ENCODE measurements around the gene CCT7.

Gene CCT7

DNA sequence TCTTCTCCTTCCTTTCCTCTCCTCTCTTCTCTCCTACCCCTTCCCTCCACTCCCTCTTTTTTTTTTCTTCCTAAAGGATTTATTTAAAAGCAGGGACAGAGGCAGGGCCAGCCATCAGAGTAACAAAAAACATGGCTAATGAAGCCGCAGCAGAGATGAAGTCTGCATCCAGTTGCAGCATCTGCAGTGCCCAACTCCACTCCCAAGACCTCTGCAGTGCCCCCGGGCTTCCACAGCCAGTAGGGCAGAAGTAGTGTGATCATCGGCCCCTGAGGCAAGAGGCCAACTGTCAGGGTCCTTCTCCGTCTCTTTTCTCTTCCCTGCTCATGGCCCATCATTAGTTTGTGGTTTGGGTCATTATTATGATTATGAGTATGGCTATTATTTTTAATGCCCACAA, 63.5 kb downstream of the CCT7 start:
- no peak for TF ChIP-seq CTCF (IDR thresholded peaks at IDR 0.05; ENCODE audit: insufficient read depth, missing control alignments)
- DNase-seq (ENCODE audit: insufficient read length, low spot score) = no peak
- no peak for FAIRE-seq

- FAIRE-seq = no peak
- TF ChIP-seq CTCF (IDR thresholded peaks at IDR 0.05; ENCODE audit: insufficient read depth, missing control alignments) = no peak
These were observed 66.8 kb downstream of the CCT7 start for GRCh38 chr2:73300926-73301325.

GRCh38 chr2:73301636-73302035, 67.5 kb downstream of the CCT7 start:
- no peak for TF ChIP-seq CTCF (IDR thresholded peaks at IDR 0.05; ENCODE audit: insufficient read depth, missing control alignments)
- DNase-seq (ENCODE audit: insufficient read length, low spot score) (no peak), FAIRE-seq (no peak)

More at GRCh38 chr2:73300926-73301325, 66.8 kb downstream of the CCT7 start:
- DNase-seq (ENCODE audit: insufficient read length, low spot score) = no peak

Measured in D721Med (cell line).